NB4 (cell line): ENCODE results near the gene PAX5.

Source experiments
- DNase-seq: peaks from one replicate; pipeline ENCODE4 v3.0.0; 2010; ENCODE audit warnings: low read depth
- H3K4me3 ChIP-seq: one replicate; pipeline ENCODE4 v1.5.1; 2011; ENCODE audit warnings: mild to moderate bottlenecking, low read depth, low read length, moderate library complexity
- CTCF ChIP-seq: IDR thresholded peaks from one replicate; pipeline ENCODE4 v1.5.1; 2012; ENCODE audit warnings: low read depth, low read length
- MAX ChIP-seq: IDR thresholded peaks from 2 replicates; pipeline ENCODE4 v1.6.1; 2011; ENCODE audit warnings: low read depth, low read length
- MYC ChIP-seq: IDR thresholded peaks from 2 replicates; pipeline ENCODE4 v1.6.1; 2011; ENCODE audit warnings: low read depth, low read length
- POLR2A ChIP-seq: IDR thresholded peaks from 2 replicates; pipeline ENCODE4 v1.6.1; 2011; ENCODE audit warnings: mild to moderate bottlenecking; ENCODE audit not compliant: insufficient read length; ENCODE audit errors: extremely low read depth

PAX5 gene

GRCh38 chr9:36938617-36939016 lies 95.5 kb downstream of the PAX5 start:
- TF ChIP-seq MYC (no peak), MAX (no peak), POLR2A (no peak), CTCF (no peak)
- DNase-seq, result no peak
- no peak overlapping the region for H3K4me3 ChIP-seq

GRCh38 chr9:36937951-36938350 lies 96.1 kb downstream of the PAX5 start:
- DNase-seq, result no peak
- H3K4me3 ChIP-seq, result no peak overlapping the region
- no peak for TF ChIP-seq CTCF
- TF ChIP-seq POLR2A, result no peak
- no peak for TF ChIP-seq MYC
- TF ChIP-seq MAX, result no peak

- no peak for DNase-seq
- no peak overlapping the region for H3K4me3 ChIP-seq
- TF ChIP-seq MAX (no peak), POLR2A (no peak), MYC (no peak), CTCF (no peak)
Observed at GRCh38 chr9:36937346-36937745, 96.7 kb downstream of the PAX5 start.

GRCh38 chr9:36936498-36936831 lies 97.6 kb downstream of the PAX5 start:
- TF ChIP-seq MYC (no peak), MAX (no peak), POLR2A (no peak), CTCF (no peak)
- no peak for DNase-seq
- H3K4me3 ChIP-seq, result no peak overlapping the region

GRCh38 chr9:36935768-36936497 lies 98.1 kb downstream of the PAX5 start:
- no peak overlapping the region for H3K4me3 ChIP-seq
- TF ChIP-seq POLR2A (no peak), MYC (no peak), MAX (no peak), CTCF (no peak)
- no peak for DNase-seq

GRCh38 chr9:36935332-36935731 lies 98.7 kb downstream of the PAX5 start:
- TF ChIP-seq CTCF, result no peak
- TF ChIP-seq MYC, result no peak
- TF ChIP-seq MAX, result no peak
- no peak for TF ChIP-seq POLR2A
- H3K4me3 ChIP-seq, result no peak overlapping the region
- DNase-seq, result no peak
